ENCODE results near the gene LRFN2. TPM values are rescaled to one million over a fixed set of nuclear protein-coding genes. Genes with fewer than 3 reads are reported as not detected.

LRFN2 gene
- total RNA-seq, 3 donors from 2014 or later = 0.14 to 0.29 (median 0.16) TPM

- no peaks in the 10 kb centered on the region for H3K9me3 ChIP-seq
- DNase-seq = no peak
- H3K4me3 ChIP-seq = no peak overlapping the region
- intact Hi-C loops (cut with DNase I, micrococcal nuclease) = no loop called here
- no peak for ATAC-seq
- H3K36me3 ChIP-seq (ENCODE audit: low read depth) = no peaks in the 10 kb centered on the region
- H3K4me1 ChIP-seq (ENCODE audit: low read depth) = no peaks in the 10 kb centered on the region
- TF ChIP-seq CTCF (IDR thresholded peaks at IDR 0.05) = no peak
Measured at GRCh38 chr6:40406175-40406574, 181.0 kb downstream of the LRFN2 start.

- Histone ChIP-seq H3K4me1 (ENCODE audit: low read depth) (no peaks in the 10 kb centered on the region), H3K9me3 (no peaks in the 10 kb centered on the region), H3K36me3 (ENCODE audit: low read depth) (no peaks in the 10 kb centered on the region), H3K4me3 (no peak overlapping the region)
- no peak for DNase-seq
- ATAC-seq = no peak
- intact Hi-C loops (cut with DNase I, micrococcal nuclease) = no loop called here
- no peak for TF ChIP-seq CTCF (IDR thresholded peaks at IDR 0.05)
Measured at GRCh38 chr6:40400738-40401137, 186.4 kb downstream of the LRFN2 start.

- Histone ChIP-seq H3K36me3 (ENCODE audit: low read depth) (no peaks in the 10 kb centered on the region), H3K4me1 (ENCODE audit: low read depth) (no peaks in the 10 kb centered on the region), H3K4me3 (no peak overlapping the region), H3K9me3 (no peaks in the 10 kb centered on the region)
- DNase-seq (peak in 1 of 3 donors; percentile 27), ATAC-seq (peak; percentile 28)
- intact Hi-C loops (cut with DNase I, micrococcal nuclease) = no loop called here
- TF ChIP-seq CTCF (IDR thresholded peaks at IDR 0.05) = no peak
Measured at GRCh38 chr6:40399888-40400457, 187.2 kb downstream of the LRFN2 start.

- Histone ChIP-seq H3K4me3 (no peak overlapping the region), H3K4me1 (ENCODE audit: low read depth) (no peaks in the 10 kb centered on the region)
- intact Hi-C loops (cut with DNase I, micrococcal nuclease) = no loop called here
Measured at GRCh38 chr6:40398810-40399477, 188.2 kb downstream of the LRFN2 start.

GRCh38 chr6:40398034-40398691 is 189.0 kb downstream of the LRFN2 start:
- Histone ChIP-seq H3K4me3 (no peak overlapping the region), H3K9me3 (no peaks in the 10 kb centered on the region), H3K4me1 (ENCODE audit: low read depth) (no peaks in the 10 kb centered on the region), H3K36me3 (ENCODE audit: low read depth) (no peaks in the 10 kb centered on the region)
- intact Hi-C loops (cut with DNase I, micrococcal nuclease) = no loop called here
- TF ChIP-seq CTCF (IDR thresholded peaks at IDR 0.05) = no peak
- no peak for DNase-seq
- no peak for ATAC-seq

More at GRCh38 chr6:40398810-40399477, 188.2 kb downstream of the LRFN2 start:
- Histone ChIP-seq H3K9me3 (no peaks in the 10 kb centered on the region), H3K36me3 (ENCODE audit: low read depth) (no peaks in the 10 kb centered on the region)
- TF ChIP-seq CTCF (IDR thresholded peaks at IDR 0.05) = no peak
- no peak for DNase-seq
- ATAC-seq = no peak
